GM19239 (cell line): Measurements from ENCODE around the gene KCTD7.
A peak's percentile ranks its signal among the peaks of the same experiment; 100 is the strongest.
"Not testable (repeated sequence)": the region's sequence is repeated elsewhere in the genome, so short reads cannot be mapped to it uniquely, and the experiment has no call there.

Experiments
- DNase-seq: peaks from one replicate; pipeline ENCODE4 v3.0.0; 2011; ENCODE audit warnings: low spot score; ENCODE audit not compliant: insufficient read length
- FAIRE-seq: peaks from 2 replicates; lab custom pipeline; 2011; peaks lifted over from hg19 to GRCh38; lab: Jason Lieb, UNC

Gene KCTD7

DNA sequence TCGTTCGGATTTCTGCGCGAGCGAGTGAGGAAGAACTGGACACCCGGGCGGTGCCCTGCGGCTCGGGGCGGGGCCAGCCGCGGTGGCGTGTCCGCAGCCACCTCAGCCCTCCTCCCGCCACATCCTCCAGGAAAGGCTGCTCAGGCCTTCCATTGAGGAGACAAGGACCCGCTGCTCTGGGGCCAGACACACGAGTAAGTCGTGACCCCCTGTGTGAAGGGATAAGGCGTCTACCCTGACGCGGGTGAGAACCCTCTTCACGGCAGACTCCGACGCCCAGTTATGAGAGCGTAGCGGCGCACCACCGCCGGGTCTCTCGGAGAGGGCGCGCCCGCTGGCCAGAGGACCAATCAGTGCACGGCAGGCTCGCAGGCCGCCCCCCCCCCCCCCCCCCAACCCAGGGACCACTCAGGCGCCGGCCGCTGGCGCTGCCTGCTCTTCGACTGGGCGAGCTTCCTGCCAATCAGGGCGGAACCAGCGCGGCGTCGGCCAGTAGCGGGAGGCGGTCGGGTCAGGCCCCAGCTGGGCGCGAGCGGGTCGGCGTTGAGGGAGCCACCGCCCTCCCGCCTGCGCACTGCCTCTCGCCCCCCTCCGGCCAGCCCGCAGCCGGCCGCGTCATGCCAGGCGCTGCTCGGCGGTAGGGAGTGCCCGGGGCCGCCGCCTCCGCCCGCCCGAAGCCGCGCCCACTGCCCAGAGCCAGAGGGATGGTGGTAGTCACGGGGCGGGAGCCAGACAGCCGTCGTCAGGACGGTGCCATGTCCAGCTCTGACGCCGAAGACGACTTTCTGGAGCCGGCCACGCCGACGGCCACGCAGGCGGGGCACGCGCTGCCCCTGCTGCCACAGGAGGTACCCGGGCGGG lies at the start of gene KCTD7:
TSS of gene KCTD7 (plus strand) at position 521 of the 861 bp plus-strand sequence. CDS start at position 705, 184 bp downstream.
- DNase-seq: peak; percentile 97
- peak; percentile 79 for FAIRE-seq

DNA sequence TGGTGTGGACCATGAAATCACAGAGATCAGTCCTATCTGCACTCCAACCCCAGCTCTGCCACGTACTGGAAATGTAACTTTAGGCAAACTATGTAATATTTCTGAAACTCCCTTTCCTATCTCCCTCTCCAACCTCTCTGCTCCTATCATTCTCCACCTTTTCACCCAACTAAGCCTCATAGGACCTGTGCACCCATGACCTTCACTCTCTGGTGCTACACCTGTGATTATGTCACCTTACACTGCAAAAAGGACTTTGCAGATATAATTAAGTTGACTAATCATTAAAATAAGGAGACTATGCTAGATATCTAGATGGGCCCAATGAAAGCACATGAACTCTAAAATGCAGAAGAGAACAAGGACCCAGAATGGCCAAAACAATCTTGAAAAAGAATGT lies 48.3 kb upstream of the KCTD7 start:
- DNase-seq, FAIRE-seq: not testable (repeated sequence)

DNA sequence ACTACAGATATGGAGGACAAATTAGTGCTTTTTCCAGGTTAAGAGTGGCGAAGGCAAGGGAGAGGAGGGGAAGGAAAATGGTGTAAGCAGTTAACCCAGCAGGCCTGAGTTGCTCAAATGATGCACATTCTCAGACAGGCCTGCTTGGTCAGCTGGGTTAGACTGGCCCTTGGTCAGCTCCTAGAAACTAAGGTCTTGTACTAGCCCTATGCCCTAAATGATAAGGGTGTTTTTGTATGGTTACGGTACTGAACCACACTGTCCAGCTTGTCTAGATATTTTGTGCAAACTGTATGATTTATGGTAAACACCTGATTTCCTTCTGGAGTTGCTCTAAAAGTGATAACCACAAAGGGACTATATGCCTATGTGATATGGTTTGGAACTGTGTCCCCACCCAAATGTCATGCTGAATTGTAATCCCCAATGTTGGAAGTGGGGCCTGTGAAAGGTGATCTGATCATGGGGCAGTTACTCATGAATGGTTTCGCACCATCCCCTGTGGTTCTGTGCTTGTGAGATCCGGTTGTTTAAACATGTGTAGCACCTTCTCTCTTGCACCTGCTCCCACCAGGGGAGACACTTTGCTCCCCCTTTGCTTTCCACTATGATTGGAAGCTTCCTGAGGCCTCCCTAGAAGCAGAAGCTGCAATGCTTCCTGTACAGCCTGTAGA lies 45.7 kb upstream of the KCTD7 start:
- not testable (repeated sequence) for FAIRE-seq, DNase-seq

DNA sequence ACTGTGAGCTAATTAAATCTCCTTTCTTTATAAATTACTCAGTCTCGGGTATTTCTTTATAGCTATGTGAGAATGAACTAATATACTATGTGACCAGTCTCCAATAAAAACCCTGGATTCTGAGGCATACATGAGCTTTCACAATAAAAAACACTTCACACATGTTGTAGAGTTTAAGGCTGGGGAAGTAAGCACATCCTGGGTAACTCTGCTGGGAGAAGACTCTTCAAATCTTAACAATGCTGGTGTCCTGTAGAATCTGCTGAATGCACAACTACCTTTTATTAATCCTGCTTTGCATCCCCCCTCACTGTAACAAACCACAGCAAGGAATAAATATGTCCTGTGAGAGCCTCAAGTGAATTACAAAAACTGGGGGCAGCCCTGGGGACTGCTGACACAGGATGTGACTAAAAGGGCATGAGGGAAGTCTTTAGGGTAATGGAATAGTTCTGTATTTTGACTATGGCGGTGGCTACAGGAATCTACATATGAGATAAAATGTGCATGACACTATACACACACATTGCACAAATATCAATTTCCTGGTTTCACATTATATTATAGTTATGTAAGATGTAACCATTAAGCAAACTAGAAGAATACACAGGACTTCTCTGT lies 45.1 kb upstream of the KCTD7 start:
- FAIRE-seq (no peak), DNase-seq (no peak)

DNA sequence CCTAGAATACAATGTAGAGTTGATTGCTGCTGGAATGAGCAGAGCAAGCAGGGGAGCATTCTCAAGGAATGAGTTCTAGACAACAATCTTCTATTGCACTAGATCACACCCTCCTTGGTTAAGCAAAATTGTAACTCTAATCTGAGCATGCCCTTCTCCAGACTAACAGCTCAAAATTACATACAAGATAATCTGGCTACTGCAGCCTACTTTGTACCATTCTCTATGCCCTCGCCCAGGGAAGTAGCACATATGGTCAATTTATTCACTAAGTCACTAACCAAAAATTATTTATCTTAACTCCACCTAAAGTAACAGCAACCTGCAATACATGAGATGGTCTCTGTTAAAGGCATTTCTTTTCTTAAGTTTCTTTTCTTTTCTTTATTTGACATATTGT lies 42.5 kb upstream of the KCTD7 start:
- FAIRE-seq: no peak
- no peak for DNase-seq

DNA sequence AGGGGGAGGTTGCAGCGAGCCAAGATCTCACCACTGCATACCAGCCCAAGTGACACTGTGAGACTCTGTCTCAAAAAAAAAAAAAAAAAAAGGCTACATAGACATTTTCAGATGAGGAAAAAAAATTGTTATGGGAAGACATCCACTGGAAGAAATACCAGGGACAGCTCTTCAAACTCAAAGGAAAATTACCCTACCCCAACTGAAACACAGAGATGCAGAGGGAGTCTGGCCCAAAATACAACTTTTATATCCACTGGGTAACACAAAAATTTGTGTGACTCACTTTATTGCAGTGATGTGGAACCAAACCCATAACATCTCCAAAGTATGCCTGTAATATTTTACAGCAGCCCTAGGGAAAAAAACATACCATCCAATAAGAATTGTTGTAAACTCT lies 40.5 kb upstream of the KCTD7 start:
- DNase-seq, FAIRE-seq: not testable (repeated sequence)

DNA sequence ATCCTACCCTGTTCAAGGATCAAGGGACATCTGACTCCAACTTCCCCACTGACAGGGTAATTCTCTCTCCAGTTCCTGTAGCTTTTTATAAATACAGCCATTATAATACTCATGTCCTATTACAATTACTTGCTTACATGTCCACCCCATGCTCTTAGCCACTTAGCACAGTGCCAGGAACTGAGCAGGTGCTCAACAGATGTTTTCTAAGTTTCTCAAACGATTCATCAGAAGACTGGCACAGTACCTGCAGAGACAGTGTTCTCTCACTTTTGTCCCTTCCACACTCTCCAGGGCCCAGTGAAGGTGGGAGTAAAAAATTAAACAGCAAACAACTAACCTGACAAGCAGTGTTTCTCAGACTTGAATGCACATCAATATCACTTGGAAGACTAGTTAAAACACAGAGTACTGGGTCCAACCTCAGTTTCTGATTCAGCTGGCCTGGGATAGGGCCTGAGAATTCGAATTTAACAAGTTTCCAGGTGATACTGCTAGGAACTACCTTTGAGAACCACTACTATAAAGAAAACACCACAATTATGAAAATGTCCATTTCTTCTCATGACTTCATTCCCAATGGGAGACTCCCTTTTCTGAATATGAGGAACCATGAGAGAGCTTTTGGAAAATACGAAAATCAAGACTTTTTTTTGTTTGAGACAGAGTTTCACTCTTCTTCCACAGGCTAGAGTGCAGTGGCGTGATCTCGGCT lies 39.7 kb upstream of the KCTD7 start:
- DNase-seq, FAIRE-seq: not testable (repeated sequence)

DNA sequence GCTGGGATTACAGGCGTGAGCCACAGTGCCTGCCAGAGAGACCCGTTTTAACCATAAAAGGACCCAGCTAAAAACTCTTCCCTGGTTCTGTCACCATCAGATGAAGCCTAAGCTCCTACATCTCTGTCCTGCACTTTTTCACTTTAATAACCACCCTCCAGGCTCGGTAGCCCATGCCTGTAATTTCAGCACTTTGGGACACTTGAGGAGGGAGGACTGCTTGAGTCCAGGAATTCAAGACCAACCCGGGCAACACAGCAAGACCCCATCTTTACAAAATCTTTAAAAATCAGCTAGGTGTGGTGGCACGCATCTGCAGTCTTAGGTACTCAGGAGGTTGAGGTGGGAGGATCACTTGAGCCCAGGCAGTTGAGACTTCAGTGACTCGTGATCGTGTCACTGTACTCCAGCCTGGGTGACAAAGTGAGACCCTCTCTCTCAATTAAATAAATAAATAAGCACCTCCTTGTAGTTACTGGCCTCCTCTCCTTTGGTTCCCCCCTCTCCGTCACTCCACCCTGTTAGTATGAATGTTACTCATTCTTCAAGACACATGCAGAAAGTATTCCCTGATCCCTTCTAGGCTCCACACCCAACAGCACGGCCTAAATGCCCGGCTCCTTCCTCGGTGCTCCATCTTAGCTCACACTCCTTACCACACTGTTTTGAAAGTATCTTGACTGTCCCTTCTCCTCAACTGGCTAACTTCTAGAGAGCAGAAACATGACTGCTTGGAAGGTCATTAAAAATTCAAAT lies 38.2 kb upstream of the KCTD7 start:
- not testable (repeated sequence) for FAIRE-seq, DNase-seq

DNA sequence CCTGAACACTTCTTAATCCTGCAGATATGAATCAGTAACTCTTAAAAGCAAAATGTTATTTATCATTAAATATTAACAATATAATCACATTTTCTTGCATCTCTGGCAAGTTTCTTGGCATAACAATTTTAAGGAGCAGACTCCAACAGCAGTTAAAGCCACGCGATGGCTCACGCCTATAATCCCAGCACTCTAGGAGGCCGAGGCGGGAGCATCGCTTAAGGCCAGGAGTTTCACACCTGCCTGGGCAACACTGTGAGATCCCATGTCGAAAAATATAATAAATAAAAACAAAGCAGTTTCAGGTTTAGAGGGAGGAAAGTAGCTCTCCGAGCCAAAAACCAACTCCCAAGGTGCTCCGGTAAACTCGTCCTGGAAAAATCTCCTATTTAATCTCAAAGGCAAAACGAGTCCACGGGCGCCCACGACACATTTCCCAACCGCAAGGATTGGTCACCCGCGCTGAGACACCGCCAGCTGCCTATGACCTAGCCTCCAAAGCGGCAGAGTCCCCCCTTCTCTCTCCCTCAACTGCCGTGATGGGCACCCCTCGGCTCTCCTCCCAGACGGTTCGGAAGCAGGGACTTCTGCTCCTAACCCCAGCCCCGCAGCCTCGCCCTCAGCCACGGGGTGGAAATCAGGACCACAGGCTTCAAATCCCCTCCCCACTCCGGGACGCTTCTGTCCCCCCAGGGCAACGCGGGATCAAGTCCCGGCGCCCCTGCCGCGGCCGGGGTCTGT lies 37.5 kb upstream of the KCTD7 start:
- not testable (repeated sequence) for DNase-seq, FAIRE-seq

DNA sequence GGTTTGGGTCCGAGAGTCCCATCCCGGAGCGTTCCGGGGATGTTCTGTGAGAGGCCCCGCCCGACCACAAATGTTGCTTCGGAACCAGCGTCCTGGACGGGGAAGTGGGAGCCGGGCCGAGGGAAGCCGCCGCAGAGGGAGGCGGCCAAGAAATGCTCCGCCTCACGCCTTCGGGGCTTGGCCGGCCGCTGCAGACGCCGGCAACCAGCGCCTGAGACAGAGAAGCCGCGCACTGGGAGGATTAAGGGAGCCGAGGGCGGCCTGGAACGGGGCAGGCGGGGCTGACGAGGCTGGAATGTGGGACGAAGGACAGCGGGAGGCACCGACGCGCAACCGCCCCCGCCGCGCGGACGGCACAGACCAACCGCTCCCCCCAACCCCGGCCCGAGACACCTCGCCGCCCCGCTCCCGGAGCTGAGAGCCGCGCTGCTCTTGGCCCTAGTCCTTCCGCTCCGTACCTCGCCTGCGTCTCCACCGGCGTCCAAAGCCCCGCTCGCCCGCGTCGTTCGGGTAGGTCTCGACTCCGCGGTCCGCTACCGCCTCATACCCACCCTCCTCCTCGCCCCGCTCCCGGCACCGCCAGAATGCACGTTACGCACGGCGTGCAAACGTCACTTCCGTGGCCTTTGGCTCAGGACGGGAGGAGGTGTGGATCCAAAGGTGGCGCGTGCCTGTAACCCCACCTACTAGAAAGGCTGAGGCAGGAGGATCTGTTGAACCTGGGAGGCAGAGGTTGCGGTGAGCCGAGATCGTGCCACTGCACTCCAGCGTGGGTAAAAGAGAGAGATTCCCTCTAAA lies 36.7 kb upstream of the KCTD7 start:
- peak; percentile 79 for FAIRE-seq
- DNase-seq: peak; percentile 93

DNA sequence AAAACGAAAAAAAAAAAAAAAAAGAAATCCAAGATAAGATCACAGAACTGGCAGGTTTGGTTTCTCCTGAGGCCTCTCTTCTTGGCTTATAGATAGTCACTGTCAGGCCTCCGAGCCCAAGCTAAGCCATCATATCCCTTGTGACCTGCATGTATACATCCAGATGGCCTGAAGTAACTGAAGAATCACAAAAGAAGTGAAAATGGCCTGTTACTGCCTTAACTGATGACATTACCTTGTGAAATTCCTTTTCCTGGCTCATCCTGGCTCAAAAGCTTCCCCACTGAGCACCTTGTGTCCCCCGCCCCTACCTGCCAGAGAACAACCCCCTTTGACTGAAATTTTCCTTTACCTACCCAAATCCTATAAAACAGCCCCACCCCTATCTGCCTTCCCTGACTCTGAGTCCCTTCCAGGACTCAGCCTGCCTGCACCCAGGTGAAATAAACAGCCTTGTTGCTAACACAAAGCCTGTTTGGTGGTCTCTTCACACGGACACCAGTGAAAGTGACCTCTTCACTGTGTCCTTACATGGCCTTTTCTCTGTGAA lies 36.0 kb upstream of the KCTD7 start:
- FAIRE-seq, DNase-seq: not testable (repeated sequence)

DNA sequence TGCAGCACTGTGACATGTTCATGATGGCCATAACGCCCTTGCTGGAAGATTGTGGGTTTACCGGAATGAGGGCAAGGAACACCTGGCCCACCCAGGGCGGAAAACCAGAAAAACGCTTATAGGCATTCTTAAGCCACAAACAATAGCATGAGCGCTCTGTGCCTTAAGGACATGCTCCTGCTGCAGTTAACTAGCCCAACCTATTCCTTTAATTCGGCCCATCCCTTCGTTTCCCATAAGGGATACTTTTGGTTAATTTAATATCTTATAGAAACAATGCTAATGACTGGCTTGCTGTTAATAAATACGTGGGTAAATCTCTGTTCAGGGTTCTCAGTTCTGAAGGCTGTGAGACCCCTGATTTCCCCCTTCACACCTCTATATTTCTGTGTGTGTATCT lies 34.6 kb upstream of the KCTD7 start:
- not testable (repeated sequence) for FAIRE-seq, DNase-seq

DNA sequence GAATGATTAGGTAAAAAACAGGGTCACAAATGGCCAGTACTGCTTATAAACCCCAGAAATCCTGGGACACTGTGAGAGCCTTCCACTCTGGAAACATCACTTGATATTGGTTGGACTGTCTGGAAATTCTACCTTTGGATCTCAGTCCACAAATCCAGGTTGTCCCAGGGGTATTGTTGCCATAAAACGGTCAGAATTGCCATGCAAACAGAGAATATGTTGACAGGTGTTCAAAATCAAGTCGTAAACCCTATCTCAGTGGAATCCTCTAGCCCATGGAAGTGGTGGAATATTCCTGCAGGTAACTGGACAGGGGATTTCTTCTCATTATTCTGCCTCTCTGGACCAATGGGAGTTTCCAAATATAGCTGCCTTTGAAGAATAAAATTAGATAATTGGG lies 31.2 kb upstream of the KCTD7 start:
- no peak for DNase-seq
- no peak for FAIRE-seq

DNA sequence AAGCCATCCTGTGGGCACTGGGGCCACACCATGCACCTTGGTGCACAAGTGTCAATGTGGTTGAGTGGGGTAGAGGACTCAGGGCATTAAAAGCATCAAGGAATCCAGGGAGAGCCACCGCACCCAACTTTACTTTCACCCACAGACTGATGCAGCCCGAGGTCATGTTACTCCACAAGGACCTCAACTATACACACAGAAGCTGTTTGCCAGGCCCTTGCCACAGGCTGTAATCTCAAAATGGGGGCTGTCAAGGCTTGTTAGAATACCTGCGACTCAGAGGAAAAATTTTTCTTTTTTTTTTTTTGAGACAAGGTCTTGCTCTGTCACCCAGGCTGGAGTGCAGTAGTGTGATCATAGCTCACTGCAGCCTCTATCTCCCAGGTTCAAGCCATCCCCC lies 26.5 kb upstream of the KCTD7 start:
- no peak for DNase-seq
- no peak for FAIRE-seq

DNA sequence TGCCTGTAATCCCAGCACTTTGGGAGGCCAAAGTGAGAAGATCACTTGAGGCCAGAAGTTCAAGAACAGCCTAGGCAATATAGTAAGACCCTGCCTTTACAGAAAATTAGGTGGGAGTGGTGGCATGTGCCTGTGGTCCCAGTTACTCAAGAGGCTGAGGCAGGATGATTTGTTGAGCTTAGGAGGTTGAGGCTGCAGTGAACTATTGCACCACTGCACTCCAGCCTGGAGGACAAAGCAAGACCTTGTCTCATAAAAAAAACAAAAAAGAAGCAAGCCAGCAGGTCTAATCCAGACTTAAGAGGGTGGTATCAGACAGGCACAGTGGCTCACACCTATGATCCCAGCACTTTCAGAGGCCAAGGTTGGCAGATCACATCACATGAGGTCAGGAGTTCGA lies 24.5 kb upstream of the KCTD7 start:
- DNase-seq: no peak

DNA sequence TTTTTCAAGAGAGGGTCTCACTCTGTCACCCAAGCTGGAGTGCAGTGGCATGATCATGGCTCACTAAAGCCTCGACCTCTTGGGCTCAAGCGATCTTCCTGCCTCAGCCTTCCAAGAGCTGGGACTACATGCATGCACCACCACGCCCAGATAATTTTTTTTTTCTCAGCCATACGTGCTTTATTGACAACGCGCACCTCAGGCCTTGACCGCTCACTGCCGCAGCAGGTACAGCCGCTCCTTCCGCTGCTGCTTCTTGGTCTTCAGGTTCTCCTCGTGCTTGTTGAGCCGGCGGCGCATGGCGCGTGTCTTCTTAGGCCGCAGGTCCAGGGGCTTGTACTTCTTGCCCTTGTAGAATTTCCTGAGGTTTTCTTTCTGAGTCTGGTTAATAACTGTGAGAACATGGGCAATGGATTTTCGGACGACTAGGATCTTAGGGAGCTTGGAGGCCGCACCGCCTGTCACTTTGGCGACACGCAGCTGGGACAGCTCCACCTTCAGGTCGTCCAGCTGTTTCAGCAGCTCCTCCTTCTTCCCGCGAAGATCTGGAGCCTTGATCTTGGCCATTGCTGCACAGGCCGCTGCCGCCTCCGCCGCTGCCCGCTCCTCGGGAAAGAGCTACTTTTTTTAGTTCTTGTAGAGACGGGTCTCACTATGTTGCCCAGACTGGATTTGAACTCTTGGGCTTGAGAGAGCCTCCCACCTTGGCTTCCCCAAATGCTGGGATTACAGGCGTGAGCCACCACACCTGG lies 22.0 kb upstream of the KCTD7 start:
- not testable (repeated sequence) for DNase-seq, FAIRE-seq

More for the DNA sequence above, 24.5 kb upstream of the KCTD7 start:
- no peak for FAIRE-seq

DNA sequence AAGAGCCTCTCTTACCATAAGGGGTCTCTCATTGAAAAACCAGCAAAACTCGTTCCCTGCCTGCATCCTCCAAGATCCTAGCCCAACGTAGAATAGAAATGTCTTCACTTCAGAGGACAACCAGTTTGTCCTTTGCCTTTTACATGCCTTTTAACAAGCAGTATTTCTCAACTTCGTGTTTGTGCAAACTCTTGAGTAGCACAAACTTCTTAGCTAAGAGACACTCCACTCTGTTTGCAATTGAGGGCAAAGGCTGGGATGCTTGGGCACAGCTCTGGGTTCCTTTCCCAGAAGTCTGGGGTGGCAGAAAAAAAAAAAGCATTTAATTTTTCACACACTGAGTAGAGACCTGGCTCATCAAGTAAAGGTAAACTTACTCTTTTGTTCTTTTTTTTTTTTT lies 19.5 kb upstream of the KCTD7 start:
- FAIRE-seq (no peak), DNase-seq (no peak)
